Motor neuron (in vitro differentiated cells): Measurements from ENCODE around the gene ISG15. TPM values are rescaled to one million over a fixed set of nuclear protein-coding genes. Genes with fewer than 3 reads are reported as not detected.

Source experiments
- ATAC-seq, 8 experiments: fragments of 200-7000 bp; cut with Tn5 transposase; replicated peaks in 6 of 8; 2 replicates each; pipeline ENCODE4 v1.8.0; 2021; ENCODE audit warnings: mild to moderate bottlenecking in 8 of 8, moderate library complexity in 8 of 8
- H3K27ac ChIP-seq, 2 donors: fragments of 250-450 bp; sonication (Bioruptor Pico); 2 replicates each; pipeline ENCODE4 v1.9.0; 2021; ENCODE audit warnings: antibody characterized with exemption in 2 of 2, mild to moderate bottlenecking in 2 of 2, moderate library complexity in 1 of 2
- H3K4me1 ChIP-seq, 2 donors: fragments of 250-450 bp; sonication (Bioruptor Pico); replicated peaks in 1 of 2; 2 replicates each; pipeline ENCODE4 v1.6.1; 2021; ENCODE audit warnings: antibody characterized with exemption in 2 of 2, mild to moderate bottlenecking in 2 of 2, moderate library complexity in 1 of 2
- H3K4me3 ChIP-seq, 5 donors: fragments of 250-450 bp; sonication (Bioruptor Pico); 2 replicates each; pipeline ENCODE4 v1.9.0; 2021; ENCODE audit warnings: antibody characterized with exemption in 5 of 5, mild to moderate bottlenecking in 5 of 5, moderate library complexity in 4 of 5
- WGBS, 10 experiments: fragments of 450-650 bp; shearing (Covaris generic); methylation state at CpG; one replicate each; pipeline ENCODE4 v1.0.0; 2022; 5-methylcytosine and 5-hydroxymethylcytosine counted together
- in situ Hi-C, 9 experiments: fragments of 400-800 bp; cut with MboI; loops; one replicate each; pipeline ENCODE4 v1.15.0; 2021; ENCODE audit warnings: low sequenced_read_pairs in 9 of 9, low pct_unique_long_range_greater_than_20kb in 2 of 9; ENCODE audit not compliant: unreplicated experiment in 9 of 9
- total RNA-seq, 8 experiments: library from RNA; unstranded; fragments of 300-600 nt; gene quantifications; 2 replicates each; pipeline versions ENCODE4 v1.2.3 to v1.2.4, GENCODE V29; 2022

ISG15 gene
- total RNA-seq, 8 experiments from 2014 or later = 18.6 to 398 (median 26.2) TPM

DNA sequence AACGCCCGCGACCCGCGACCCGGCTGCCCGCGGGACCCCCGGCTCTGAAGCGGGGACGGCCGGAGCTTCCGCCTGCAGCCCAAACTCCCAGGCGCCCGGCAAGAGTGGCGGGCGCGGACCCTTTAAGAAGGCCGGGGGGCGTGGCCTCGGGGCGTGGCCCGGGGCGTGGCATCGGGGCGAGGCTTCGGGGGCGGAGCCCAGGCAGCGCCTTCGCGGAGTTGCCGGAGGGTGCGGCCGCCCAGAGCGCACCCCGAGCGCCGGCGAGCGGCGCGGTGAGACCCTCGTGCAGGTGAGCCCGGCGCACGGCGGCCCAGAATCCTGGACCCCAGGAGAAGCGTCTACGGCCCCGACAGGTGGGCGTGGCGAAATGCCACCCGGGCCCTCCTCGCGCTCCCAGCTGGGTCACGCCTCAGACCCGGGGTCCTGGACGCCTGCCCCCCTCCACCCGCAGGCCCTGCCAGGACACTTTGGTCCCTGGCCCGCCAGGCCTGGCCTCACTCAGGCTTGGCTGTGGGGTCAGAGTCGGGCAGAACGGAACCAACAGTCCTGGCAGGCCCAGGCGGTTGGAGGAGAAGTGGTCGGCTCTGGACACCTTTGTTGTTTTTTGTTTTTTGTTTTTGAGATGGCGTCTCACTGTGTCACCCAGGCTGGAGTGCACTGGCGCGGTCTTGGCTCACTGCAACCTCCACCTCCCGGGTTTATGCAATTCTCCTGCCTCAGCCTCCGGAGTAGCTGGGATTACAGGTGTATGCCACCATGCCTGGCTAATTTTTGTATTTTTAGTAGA lies 46.4 kb downstream of the ISG15 start:
- Histone ChIP-seq H3K27ac (no peak overlapping the region), H3K4me1 (peaks cover 16 to 45% of the 10 kb centered on the region in 2 donors), H3K4me3 (peak overlapping the region; percentile 27 to 53 (median 44))
- in situ Hi-C loops = no loop called here
- 0 to 25% (median 3%) methylated on average over 3 to 29 of the region's 69 CpGs; no CpG with 5 or more reads in 5 of the 10 experiments for WGBS, 10 experiments
- peak; percentile 4 to 80 (median 66) for ATAC-seq

DNA sequence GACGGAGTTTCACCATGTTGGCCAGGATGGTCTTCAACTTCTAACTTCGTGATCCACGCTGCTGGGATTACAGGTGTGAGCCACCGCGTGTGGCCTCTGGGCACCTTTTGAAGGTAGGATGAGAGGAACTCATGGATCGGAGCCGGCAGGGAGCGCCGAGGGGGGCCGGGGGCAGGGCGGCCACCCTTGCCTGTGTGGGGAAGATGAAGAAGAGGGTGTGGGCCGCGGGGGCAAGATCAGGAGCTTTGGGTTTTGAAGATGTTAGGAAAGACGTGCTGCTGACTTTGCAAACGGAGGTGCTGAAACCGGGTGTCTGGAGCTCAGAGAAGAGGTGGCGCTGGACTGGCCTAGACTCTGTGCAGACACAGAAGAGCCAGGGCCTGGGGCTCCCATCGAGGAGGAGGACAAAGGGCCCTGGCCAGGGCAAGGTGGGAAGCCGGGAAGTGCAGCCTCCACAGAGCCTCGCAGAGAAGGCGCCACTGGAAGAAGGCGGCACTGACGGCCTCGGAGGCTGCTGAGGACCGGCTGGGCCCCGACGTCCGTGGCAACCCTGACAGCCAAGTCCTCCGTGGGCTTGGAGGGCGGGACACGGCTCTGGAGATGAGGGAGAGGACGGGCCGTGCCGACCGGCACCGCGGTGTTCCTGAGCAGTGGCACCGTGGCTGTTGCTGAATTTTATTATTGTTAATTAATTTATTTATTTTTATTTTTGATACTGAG lies 47.1 kb downstream of the ISG15 start:
- Histone ChIP-seq H3K27ac (no peak overlapping the region), H3K4me1 (peaks cover 16 to 47% of the 10 kb centered on the region in 2 donors), H3K4me3 (peak overlapping the region in 2 of 5 donors; percentile 46 to 53)
- ATAC-seq = no peak
- in situ Hi-C loops = no loop called here
- 11 to 100% (median 36%) methylated on average over 1 to 27 of the region's 38 CpGs; no CpG with 5 or more reads in 3 of the 10 experiments for WGBS, 10 experiments

DNA sequence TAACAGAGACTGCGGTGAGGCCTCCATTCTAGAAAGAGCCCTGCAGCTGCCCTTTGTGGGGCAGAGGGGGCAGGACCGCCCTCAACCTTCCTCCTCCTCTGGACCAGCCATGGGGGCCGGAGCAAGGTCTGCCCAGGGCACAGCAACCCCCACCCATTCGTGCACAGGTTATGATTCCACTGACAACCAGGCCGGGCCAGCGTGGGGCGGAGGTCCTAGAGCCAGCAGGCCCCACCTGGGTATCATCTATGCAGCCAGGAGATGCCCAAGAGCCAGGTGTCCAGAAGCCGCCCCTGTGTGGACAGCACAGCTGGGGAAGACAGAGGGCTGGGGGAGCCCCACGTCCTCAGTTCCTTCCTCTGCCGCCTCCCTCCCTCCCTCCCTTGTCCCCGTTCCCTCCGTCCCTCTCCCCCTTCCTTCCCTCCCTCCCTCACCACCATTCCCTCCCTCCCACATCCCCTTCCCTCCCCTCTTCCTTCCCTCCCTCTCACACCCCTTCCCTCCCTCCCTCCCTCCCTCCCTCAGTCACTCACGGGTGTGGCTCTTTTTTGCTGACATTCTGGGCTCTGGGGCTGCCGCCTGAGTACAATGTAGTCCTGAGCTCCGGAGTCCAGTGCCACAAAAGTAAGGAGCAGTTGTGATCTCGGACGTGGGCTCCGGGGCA lies 48.5 kb downstream of the ISG15 start:
- ATAC-seq = peak in 2 of 8 experiments; percentile 8 to 17
- WGBS, 10 experiments = 14 to 100% (median 64%) methylated on average over 1 to 7 of the region's 18 CpGs; no CpG with 5 or more reads in 4 of the 10 experiments
- H3K4me1 ChIP-seq = peaks cover 16 to 49% of the 10 kb centered on the region in 2 donors
- no peak overlapping the region for H3K27ac ChIP-seq
- H3K4me3 ChIP-seq = peak overlapping the region in 2 of 5 donors; percentile 3 to 11
- in situ Hi-C loops = no loop called here

DNA sequence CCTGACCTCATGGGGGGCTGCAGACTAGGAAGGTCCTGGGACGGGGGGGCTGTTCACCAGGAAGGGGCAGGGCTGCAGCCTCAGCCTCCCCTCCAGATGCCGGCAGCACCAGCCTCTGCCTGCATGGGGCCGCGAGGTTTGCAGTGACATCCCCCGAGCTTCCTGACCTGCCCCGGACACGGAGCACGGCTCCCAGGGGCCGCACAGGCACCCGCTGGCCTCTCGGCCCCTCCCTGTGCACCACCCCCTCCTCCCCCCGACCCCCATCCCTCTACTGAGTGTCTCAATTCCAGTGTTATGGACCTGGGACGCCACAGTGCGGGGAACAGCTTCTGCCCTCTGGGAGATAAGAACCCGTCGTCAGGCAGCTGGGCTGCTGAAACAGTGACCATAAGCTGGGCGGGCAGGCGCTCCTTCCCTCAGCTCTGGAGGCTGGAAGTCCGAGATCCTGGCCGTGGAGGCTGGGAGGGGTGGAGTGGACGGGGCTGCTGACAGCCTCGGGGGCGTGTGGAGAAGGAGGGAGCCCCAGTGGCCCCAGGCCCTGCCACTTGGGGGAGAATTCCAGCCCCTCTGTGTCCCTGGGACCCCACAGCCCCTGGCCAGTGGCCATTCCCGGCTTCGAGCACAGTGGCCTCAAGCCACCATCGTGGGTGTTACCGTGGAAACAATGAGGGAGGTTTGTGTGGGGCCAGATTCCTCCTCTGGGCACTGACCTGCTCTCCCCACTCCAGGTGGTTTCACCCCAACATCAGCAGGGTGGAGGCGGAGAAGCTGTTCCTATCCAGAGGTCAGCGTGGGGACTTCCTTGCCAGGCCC lies 49.3 kb downstream of the ISG15 start:
- Histone ChIP-seq H3K4me3 (peak overlapping the region in 2 of 5 donors; percentile 3 to 11), H3K27ac (no peak overlapping the region), H3K4me1 (peaks cover 17 to 51% of the 10 kb centered on the region in 2 donors)
- in situ Hi-C loops = no loop called here
- ATAC-seq = peak in 1 of 8 experiments; percentile 5
- 30 to 80% (median 38%) methylated on average over 1 to 4 of the region's 29 CpGs; no CpG with 5 or more reads in 6 of the 10 experiments for WGBS, 10 experiments

DNA sequence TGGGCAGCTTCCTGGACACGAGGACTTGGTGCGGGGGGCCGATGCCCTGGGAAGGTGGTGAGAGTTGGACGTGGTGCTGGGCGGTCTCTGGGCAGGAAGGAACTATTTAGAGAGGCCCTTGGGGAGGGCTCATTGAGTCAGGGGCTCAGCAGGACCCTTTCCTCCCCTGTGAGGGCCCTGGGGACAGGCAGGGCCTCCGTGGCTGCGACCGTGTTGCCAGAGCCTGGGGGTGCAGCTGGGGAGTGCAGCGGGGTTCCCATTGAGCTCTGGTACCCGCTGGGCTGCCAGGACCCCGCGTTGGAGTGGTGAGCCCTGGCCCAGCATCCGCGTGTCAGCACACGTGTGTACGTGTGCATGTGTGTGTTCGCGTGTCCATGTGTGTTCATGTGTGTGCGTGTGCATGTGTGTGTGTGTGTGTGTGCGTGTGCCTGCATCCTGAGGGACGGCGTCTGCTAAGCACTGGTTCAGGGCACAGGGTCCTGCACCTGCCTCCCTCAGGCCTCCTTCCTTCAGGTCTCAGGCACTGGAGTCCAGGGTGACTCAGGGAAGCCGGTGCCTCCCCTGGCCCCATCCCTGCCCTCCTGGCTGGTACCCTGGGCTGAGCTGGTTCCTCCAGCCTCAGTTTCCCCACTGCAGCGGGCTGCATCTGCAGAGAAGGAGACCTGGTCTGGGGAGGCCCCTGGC lies 50.1 kb downstream of the ISG15 start:
- WGBS, 10 experiments = 20 to 92% (median 43%) methylated on average over 1 to 8 of the region's 24 CpGs; no CpG with 5 or more reads in 5 of the 10 experiments
- H3K27ac ChIP-seq = peak overlapping the region in 1 of 2 donors; percentile 62

More for the DNA sequence above, 50.1 kb downstream of the ISG15 start:
- Histone ChIP-seq H3K4me1 (peaks cover 25 to 54% of the 10 kb centered on the region in 2 donors), H3K4me3 (peak overlapping the region in 2 of 5 donors; percentile 17 to 24)
- in situ Hi-C loops = no loop called here
- peak in 1 of 8 experiments; percentile 1 for ATAC-seq

Other genes starting within 250 kb of the ISG15 start
- gene SAMD11, start 89.6 kb upstream of the ISG15 start, total RNA-seq = 10 to 100 TPM in 3 of 8 experiments, 1 to 10 TPM in 4, under 1 TPM in 1; 0.29 to 30.4 (median 3.2) TPM
- gene NOC2L, start 54.2 kb upstream of the ISG15 start, total RNA-seq = 100 to 1,000 TPM in 2 of 8 experiments, 10 to 100 TPM in 6; 41.5 to 126 (median 85.5) TPM
- gene KLHL17, start 52.9 kb upstream of the ISG15 start, total RNA-seq = 10 to 100 TPM in 2 of 8 experiments, 1 to 10 TPM in 6; 4.1 to 24.6 (median 7.3) TPM
- under 1 TPM in 3 of 8 experiments, not detected in 5; 0.15 to 0.31 (median 0.24) TPM for gene PLEKHN1, start 47.0 kb upstream of the ISG15 start, total RNA-seq
- gene PERM1, start 31.4 kb upstream of the ISG15 start, total RNA-seq = 1 to 10 TPM in 1 of 8 experiments, under 1 TPM in 6, not detected in 1; 0.05 to 1.7 (median 0.20) TPM
- 100 to 1,000 TPM in 1 of 8 experiments, 10 to 100 TPM in 4, 1 to 10 TPM in 2, under 1 TPM in 1; 0.45 to 100 (median 43.1) TPM for gene HES4, start 13.4 kb upstream of the ISG15 start, total RNA-seq
- gene AGRN, start 6.6 kb downstream of the ISG15 start, total RNA-seq = 100 to 1,000 TPM in 1 of 8 experiments, 10 to 100 TPM in 7; 27.0 to 120 (median 64.2) TPM
- gene RNF223, start 60.8 kb downstream of the ISG15 start, total RNA-seq = under 1 TPM in 4 of 8 experiments, not detected in 4; 0.05 to 0.95 (median 0.13) TPM
- 10 to 100 TPM in 3 of 8 experiments, 1 to 10 TPM in 5; 5.8 to 17.9 (median 9.7) TPM for gene C1orf159, start 102.6 kb downstream of the ISG15 start, total RNA-seq
- gene TTLL10, start 160.4 kb downstream of the ISG15 start, total RNA-seq = under 1 TPM in 2 of 8 experiments, not detected in 6; 0.43 to 0.59 TPM
- gene TNFRSF18, start 193.1 kb downstream of the ISG15 start, total RNA-seq = under 1 TPM in 2 of 8 experiments, not detected in 6; 0.24 to 0.49 TPM
- gene TNFRSF4, start 200.7 kb downstream of the ISG15 start, total RNA-seq = under 1 TPM in 6 of 8 experiments, not detected in 2; 0.18 to 1.00 (median 0.25) TPM
- gene SDF4, start 218.5 kb downstream of the ISG15 start, total RNA-seq = 100 to 1,000 TPM in 3 of 8 experiments, 10 to 100 TPM in 5; 53.9 to 202 (median 76.8) TPM
- gene B3GALT6, start 218.7 kb downstream of the ISG15 start, total RNA-seq = 10 to 100 TPM in 7 of 8 experiments, 1 to 10 TPM in 1; 9.7 to 36.9 (median 19.7) TPM
- gene C1QTNF12, start 233.2 kb downstream of the ISG15 start, total RNA-seq = 1 to 10 TPM in 6 of 8 experiments, under 1 TPM in 1, not detected in 1; 0.99 to 6.1 (median 1.8) TPM